Spinal cord (tissue), 10 donors: ENCODE results near the gene MINDY2. TPM values are rescaled to one million over a fixed set of nuclear protein-coding genes. Genes with fewer than 3 reads are reported as not detected.
A peak's percentile ranks its signal among the peaks of the same experiment; 100 is the strongest.

Experiments used
- DNase-seq, 6 donors: peaks; one replicate each; pipeline versions ENCODE4 v3.0.0 to v3.0.0-alpha.2; 2013 to 2015; ENCODE audit warnings: low spot score in 6 of 6, low read depth in 4 of 6
- H3K27ac ChIP-seq: one replicate; pipeline ENCODE4 v1.5.1; 2013; ENCODE audit warnings: low read depth, low read length, control low read depth
- H3K27me3 ChIP-seq: one replicate; pipeline ENCODE4 v1.6.1; 2013; ENCODE audit warnings: low read length; ENCODE audit not compliant: control insufficient read depth, insufficient read depth
- H3K36me3 ChIP-seq: one replicate; pipeline ENCODE4 v1.6.1; 2013; ENCODE audit warnings: low read length; ENCODE audit not compliant: control insufficient read depth, insufficient read depth
- H3K4me1 ChIP-seq: one replicate; pipeline ENCODE4 v1.6.1; 2013; ENCODE audit warnings: low read length; ENCODE audit not compliant: control insufficient read depth, insufficient read depth
- H3K4me3 ChIP-seq: one replicate; pipeline ENCODE4 v1.5.1; 2013; ENCODE audit warnings: low read depth, low read length, control low read depth
- H3K9me3 ChIP-seq: one replicate; pipeline ENCODE4 v1.6.1; 2013; ENCODE audit warnings: low read length; ENCODE audit not compliant: control insufficient read depth, insufficient read depth
- WGBS: methylation state at CpG from one replicate; pipeline ENCODE4 v1.1.5; 2013; ENCODE audit warnings: missing lambda C conversion rate; ENCODE audit not compliant: insufficient coverage; 5-methylcytosine and 5-hydroxymethylcytosine counted together
- polyA plus RNA-seq, 2 donors: library from polyadenylated mRNA; unstranded; fragments of 120-200 nt; gene quantifications; one replicate each; pipeline ENCODE4 v1.2.1, GENCODE V29; 2013; ENCODE audit not compliant: insufficient read length in 2 of 2
- total RNA-seq, 2 donors: library from RNA; depleted of rRNA in 1 of 2; stranded (reverse); fragments of 120-200 nt in 1 of 2; fragments of >200 nt in 1 of 2; gene quantifications; one replicate each; pipeline versions ENCODE4 v1.2.3 to v1.2.4, GENCODE V29; 2013 to 2014
- donor health status: healthy.

Gene MINDY2
- total and polyA plus RNA-seq, 4 donors = 15.8 to 48.1 (median 18.8) TPM

DNA sequence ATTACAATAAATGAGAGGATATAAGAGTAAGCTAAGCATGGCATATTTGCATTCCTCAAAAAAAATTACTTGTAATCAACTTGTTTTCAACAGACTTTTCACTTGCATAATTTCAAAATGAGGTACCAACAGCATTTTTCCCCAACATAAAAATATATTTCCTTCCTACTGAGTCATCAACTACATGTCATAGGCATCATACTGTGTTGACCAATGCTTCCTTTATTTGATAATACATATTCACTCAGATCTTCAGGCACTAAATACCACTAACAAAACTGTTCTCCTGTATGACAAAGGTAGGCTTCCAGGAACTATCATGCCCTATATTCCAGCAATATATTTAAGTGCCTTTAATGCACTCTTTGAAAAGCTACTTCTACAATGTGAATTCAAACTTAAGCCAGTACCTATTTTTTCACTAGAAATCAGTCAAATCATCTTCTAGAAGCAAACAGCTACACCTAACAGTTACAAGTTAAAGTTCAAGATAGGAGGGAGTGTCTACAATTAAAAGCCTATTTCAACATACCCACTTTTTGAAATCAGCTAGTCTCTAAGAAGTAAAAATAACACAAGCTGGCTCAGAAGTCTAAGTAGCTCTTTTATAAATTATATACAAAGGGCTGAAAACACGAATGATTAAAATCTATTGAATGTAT is 32.9 kb upstream of the MINDY2 start:
- H3K9me3 ChIP-seq = no peaks in the 10 kb centered on the region
- H3K4me3 ChIP-seq = no peak overlapping the region
- H3K36me3 ChIP-seq = no peaks in the 10 kb centered on the region
- DNase-seq = no peak
- H3K27ac ChIP-seq = no peak overlapping the region
- no CpG with 5 or more reads among the region's 1 CpG for WGBS
- H3K27me3 ChIP-seq = no peaks in the 10 kb centered on the region
- H3K4me1 ChIP-seq = peaks cover 9% of the 10 kb centered on the region

DNA sequence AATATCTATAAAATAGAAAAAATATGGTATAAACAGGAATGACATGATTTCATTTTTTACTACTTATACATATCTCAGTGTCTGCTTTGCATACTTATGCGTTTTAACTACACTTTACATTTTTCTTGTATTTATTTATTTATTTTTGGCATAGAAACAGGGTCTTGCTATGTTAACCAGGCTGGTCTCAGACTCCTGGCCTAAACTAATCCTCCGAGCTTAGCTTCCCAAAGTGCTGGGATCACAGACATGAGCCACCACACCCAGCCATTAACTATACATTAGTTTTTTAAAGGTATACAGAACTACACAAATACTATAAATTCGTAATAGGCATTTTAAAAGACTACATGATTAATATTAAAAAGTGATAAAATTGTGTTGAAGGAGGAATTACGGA is 30.7 kb upstream of the MINDY2 start:
- H3K9me3 ChIP-seq = no peaks in the 10 kb centered on the region
- no peak overlapping the region for H3K27ac ChIP-seq
- H3K4me3 ChIP-seq = no peak overlapping the region
- WGBS = no CpG with 5 or more reads among the region's 4 CpGs
- H3K36me3 ChIP-seq = no peaks in the 10 kb centered on the region
- peaks cover 9% of the 10 kb centered on the region for H3K4me1 ChIP-seq
- no peaks in the 10 kb centered on the region for H3K27me3 ChIP-seq
- DNase-seq = no peak

DNA sequence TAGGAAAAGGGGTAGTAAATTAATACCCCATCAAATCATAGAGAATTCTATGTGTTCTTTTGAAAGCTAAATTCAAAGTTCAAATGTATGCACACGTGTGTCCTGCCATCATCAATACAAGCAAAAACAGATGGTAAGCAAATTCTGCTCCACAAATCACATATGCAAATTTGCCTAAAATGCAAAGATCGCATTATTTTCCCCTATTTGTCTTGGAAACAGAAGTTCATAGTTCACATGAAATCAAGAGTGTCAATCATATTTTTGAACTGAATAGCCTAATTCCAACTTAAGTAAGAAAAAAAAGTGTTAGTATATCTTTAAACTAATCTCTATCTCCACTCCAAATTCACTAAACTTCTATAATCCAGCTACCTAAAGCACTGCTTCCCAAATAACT is 30.1 kb upstream of the MINDY2 start:
- DNase-seq = no peak
- Histone ChIP-seq H3K4me1 (peaks cover 9% of the 10 kb centered on the region), H3K27me3 (no peaks in the 10 kb centered on the region), H3K36me3 (no peaks in the 10 kb centered on the region), H3K9me3 (no peaks in the 10 kb centered on the region), H3K27ac (no peak overlapping the region), H3K4me3 (no peak overlapping the region)
- WGBS = no CpG with 5 or more reads among the region's 2 CpGs

DNA sequence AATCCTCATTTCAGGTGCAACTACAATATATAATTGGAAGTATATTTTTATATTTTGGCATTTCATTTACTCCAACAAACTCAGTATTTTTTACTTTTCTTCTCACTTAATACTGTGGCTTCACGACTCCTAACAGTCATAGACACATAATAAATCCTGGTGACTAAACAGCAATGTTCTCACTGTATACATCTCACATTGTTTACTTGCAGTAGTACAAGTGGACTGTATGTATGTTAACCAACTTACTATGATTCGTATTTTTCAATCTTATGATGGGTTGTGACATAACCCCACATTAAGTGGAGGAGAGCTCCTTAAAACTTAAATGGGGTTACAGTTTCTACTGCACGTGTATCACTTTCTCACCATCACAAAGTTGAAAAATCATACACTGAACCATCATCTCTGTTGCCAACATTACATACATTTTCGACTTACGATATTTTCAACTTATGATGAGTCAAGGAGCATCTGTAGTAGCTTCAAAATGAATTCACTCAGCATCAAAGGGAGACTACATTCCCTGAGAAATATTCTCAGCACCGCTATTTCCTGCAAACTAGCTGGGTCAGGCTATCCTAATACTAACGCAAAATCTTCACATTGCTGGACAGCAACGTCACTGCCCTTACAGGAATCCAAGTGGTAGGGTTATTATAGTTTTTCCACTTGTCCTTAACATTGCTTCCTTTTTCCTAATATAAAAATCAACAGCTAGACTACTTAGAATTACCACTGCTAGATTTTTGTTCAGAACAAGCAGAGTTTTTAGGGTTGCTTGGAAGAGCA is 28.9 kb upstream of the MINDY2 start:
- no peaks in the 10 kb centered on the region for H3K36me3 ChIP-seq
- H3K4me1 ChIP-seq = peaks cover 12% of the 10 kb centered on the region
- H3K9me3 ChIP-seq = no peaks in the 10 kb centered on the region
- peak in 1 of 6 donors; percentile 9 for DNase-seq
- no peak overlapping the region for H3K4me3 ChIP-seq
- no peak overlapping the region for H3K27ac ChIP-seq
- WGBS = 100% methylated on average over 2 of the region's 8 CpGs
- no peaks in the 10 kb centered on the region for H3K27me3 ChIP-seq

DNA sequence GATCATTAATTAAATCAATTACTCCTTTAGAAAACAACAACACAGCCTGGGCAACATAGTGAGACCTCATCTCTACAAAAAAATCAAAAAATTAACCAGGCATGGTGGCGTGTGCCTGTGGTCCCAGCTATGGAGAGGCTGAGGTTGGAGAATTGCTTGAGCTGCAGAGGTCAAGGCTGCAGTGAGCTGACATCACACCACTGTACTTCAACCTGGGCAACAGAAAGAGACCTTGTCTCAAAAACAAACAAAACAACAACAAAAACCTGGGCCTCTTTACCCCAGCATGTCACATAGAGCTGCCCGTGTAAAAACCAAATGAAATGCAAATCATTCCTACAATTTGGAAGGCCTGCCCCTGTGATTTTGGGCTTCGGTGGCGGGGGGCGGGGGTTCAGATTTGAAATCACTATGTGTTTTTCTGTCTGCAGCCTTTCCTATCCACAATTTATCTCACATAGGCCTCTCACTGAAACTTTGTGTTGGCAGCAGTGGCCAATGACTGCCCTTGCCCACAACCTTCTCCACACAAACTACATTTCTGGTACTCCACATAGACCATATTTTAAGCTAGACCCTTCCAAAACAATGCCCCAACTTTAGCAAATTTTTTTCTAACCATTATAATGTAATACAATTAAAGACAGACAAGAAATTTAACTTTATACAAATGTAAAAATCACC is 28.1 kb upstream of the MINDY2 start:
- H3K27ac ChIP-seq = no peak overlapping the region
- 71% methylated on average over 4 of the region's 5 CpGs for WGBS
- H3K9me3 ChIP-seq = no peaks in the 10 kb centered on the region
- H3K4me3 ChIP-seq = no peak overlapping the region
- DNase-seq = no peak
- H3K36me3 ChIP-seq = no peaks in the 10 kb centered on the region
- H3K27me3 ChIP-seq = no peaks in the 10 kb centered on the region
- H3K4me1 ChIP-seq = peaks cover 12% of the 10 kb centered on the region

DNA sequence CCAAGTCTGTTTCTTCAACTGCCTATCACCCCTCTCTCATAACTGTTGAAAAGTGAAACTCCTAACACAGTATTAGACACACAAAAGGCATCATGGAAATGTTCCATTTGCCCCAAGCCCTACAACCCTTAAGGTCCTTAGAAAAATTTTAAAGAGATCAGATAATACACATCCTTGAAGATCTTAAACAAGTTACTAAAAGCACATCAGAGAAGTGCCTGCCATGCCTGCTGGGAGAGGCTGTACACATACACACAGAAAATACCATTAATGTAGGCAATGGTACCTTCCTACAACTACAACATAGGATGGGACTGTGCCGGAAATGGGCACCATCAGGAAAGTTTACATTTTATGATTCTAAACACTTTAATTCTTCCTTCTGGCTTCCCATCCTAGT is 24.9 kb upstream of the MINDY2 start:
- H3K27me3 ChIP-seq = no peaks in the 10 kb centered on the region
- no peaks in the 10 kb centered on the region for H3K9me3 ChIP-seq
- H3K36me3 ChIP-seq = no peaks in the 10 kb centered on the region
- no peak overlapping the region for H3K4me3 ChIP-seq
- no peak overlapping the region for H3K27ac ChIP-seq
- WGBS = no CpG with 5 or more reads among the region's 1 CpG
- no peak for DNase-seq
- peaks cover 12% of the 10 kb centered on the region for H3K4me1 ChIP-seq

DNA sequence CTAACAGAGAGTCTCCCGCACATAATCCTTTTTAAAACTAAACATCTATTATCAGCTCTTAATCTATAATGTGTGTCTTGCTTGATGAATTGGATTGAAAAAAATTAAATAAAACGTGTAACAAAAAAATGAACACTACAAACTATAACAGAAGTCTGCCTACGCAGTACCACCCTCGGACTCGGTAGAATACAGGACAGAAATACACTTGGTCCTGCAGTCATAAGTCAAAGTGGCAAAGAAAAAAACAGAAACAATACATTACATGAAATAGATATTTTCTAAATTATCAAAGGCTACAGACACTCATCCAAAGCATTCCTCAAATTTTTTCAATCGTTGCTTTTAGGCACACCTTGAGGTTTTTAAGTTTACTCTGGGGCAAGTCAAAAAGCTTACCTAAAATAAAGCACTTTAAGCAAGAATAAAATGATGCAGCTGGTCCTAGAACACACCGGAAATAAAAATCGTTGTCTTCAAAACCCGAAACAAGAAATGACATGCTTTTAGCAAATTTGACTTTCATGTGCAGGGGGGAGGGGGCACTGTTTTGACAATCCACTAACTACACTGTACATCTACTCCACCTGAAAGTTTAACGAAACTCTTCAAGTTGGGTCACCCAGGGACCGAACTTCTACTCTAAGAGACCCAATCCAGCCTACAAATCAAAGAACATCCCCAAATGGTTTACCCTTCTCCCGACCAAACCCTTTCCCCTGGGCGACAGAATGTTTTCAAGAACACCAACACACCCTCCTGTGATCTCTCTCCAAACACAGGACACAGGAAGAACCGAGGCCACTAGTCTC is 22.9 kb upstream of the MINDY2 start:
- Histone ChIP-seq H3K4me1 (peaks cover 7% of the 10 kb centered on the region), H3K27ac (peak overlapping the region; percentile 97), H3K36me3 (no peaks in the 10 kb centered on the region), H3K27me3 (no peaks in the 10 kb centered on the region), H3K9me3 (no peaks in the 10 kb centered on the region), H3K4me3 (peak overlapping the region; percentile 89)
- DNase-seq = peak in 1 of 6 donors; percentile 18
- 0% methylated on average over 5 of the region's 14 CpGs for WGBS

DNA sequence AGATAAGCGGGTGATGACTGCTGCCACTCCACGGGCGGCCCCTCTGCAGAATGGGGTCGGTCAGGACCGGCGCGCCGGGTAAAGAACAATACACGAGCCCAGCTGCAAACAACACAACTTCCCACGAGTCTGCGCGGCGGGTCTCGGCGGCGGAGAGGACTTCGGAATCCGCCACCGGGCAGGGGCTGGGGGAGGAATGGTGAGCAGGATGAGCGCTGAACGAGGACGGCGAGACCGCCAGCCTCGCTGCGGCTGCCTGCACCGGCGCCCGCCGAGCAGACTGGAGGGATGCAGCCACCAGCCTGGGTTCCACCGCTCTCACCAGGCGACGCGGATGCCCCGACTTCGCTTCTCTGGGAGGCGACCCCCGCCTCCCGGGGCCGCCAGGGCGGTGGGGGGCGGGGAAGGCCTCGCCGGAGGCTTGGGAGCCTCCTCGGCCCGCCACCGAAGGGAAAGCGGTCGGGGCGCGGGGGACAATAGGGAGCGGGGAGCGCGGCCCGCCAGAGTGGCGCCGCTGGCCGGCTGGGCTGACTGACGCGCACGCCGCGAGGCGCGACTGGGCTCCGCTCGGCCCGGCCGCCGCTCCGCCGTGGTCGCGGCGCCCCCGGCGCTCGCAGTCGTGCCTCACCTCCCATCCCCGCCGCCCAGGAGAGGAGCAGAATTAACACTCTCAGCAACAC is 22.1 kb upstream of the MINDY2 start:
- WGBS = under 1% methylated on average over 70 of the region's 81 CpGs
- H3K9me3 ChIP-seq = no peaks in the 10 kb centered on the region

More for the DNA sequence above, 22.1 kb upstream of the MINDY2 start:
- H3K4me1 ChIP-seq = peaks cover 7% of the 10 kb centered on the region
- no peaks in the 10 kb centered on the region for H3K27me3 ChIP-seq
- peak overlapping the region; percentile 97 for H3K27ac ChIP-seq
- DNase-seq = peak in 5 of 6 donors; percentile 26 to 80 (median 35)
- no peaks in the 10 kb centered on the region for H3K36me3 ChIP-seq
- H3K4me3 ChIP-seq = peak overlapping the region; percentile 89
